Suppressor macrophage treated with lipopolysaccharide for 4 hours (primary cell): ENCODE results near the gene ADORA3.

ENCODE experiments used
- DNase-seq: peaks from one replicate; pipeline ENCODE4 v3.0.0-alpha.2; 2020

Gene ADORA3

GRCh38 chr1:111474521-111474920, 28.9 kb downstream of the ADORA3 start:
- DNase-seq: no peak

DNA sequence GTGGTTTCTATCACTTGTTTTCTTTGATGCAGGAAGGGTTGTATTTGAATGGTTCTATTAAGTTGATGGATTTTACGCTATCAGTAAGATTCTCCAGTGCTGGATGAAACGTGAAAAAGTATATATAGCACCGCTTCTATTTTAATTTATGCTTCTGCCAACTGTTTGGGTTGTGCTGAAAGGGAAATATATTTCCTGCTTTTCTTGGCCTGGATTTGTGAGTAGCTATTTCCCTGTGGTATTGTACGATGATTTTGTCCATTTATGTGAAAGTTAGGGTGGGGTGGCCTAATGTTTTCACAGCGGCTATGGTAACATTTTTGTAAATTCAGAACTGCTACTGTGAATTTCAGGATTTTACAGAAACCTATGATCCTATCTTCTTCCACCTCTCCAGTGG, 29.3 kb downstream of the ADORA3 start:
- DNase-seq: no peak

- no peak for DNase-seq
Observed at GRCh38 chr1:111471538-111471937, 31.9 kb downstream of the ADORA3 start.

DNA sequence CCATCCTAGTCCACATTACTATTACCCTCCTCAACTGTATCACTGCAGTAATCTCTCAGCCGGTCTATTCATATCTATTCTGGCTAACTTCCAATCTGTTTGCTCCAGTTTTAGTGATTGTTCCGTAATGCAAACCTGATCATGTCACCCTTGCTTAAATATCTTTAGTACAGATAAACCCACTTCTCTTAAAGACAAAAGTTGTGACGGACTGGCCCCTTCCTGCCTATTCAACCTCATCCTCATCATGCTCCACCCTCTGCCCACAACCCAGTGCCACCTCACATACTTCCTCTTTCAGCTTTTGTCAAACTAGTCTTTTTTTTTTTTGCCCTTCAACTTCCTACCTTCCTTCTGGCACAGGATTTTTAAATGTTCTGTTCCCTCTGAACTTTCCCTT, 32.4 kb downstream of the ADORA3 start:
- DNase-seq: peak; percentile 92

DNA sequence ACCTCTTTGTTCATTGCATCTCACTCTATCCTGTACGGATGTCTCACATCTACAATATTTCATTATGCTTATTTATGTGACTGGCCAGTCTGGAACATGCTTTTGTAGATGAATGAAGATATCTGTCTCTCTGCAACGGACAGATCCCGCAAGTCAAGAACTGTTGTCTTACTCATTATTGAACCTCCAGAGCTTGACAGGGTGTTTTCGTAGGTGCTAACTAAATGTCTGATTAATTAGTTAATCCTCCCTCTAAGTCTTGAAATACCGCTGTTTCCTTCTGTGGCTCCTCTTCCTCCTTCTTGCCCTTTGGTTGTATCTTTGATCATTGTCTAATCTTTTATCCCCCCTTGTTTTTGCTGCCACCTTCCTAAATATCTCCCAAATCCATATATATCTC, 32.8 kb downstream of the ADORA3 start:
- DNase-seq: no peak

- DNase-seq: no peak
Observed at GRCh38 chr1:111469539-111469938, 33.9 kb downstream of the ADORA3 start.

DNA sequence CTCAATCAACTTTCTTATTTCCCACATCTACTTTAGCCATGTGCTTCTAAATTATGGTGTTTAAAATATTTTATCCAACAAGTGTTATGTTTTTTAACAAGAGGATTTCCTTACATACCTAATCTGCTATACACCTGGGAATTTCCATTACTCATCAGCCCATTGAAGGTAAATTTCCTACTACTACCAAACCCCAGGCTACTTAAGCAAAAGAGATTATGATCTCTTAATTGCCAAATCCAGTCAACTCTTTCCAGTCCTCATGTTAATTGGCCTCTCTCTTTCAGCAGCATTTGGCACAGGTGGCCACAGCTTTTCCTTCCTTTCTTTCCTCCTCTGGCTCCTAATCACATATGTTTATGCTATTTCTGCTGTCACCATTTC, 34.7 kb downstream of the ADORA3 start:
- no peak for DNase-seq

DNA sequence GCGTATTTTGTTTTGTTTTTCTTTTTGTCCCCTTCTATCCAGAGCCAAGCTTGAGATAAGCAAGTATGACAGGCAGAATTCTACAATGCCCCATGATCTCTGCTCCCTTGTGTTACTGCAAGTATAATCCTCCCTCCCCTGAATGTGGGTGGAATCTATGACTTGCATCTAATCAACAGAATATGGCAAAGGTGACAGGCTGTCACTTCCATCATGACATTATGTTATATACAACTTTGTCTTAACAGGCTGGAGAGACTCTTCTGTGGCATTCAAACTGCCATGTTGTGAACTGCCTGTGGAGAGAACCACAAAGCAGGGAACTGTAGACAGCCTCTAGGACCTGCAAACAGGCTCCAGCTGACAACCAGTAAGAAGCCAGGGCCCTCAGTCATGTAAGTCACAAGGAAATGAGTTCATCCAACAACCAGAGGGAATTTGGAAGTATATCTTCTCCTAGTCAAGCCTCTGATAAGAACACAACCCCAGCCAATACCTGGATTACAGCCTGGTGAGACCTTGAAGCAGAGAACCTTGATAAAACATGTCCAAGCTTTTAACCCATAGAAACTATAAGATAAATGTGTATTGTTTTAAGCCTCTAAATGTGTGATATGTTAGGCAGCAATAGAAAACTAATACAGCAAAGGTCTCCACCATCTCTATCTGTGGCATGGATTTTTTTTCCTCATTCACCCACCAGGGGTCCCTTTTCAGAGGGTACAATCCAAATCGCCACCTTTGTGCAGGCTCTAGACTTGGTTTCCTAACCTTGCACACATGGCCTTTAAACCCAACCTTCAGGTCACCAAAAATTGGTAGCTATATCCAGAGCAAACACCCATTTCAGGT, 35.3 kb downstream of the ADORA3 start:
- DNase-seq: peak; percentile 35

- DNase-seq: no peak
Observed at GRCh38 chr1:111466480-111466879, 37.0 kb downstream of the ADORA3 start.

DNA sequence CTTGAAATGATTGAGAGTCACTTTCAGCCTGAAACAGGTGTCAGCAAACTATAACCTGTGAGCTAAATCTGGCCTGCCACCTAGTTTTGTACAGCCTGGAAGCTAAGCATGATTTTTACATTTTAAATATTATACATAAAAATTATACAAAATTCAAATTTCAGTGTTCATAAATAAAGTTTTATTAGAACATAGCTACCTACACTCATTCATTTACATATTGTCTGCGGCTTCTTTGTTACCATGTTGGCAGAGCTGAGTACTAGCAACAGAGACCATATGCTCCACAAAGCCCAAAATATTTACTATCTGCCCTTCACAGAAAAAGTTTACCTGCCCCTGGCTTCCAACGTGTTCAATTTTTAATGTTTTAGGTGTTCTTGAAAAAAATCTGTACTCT, 37.7 kb downstream of the ADORA3 start:
- DNase-seq: no peak

- no peak for DNase-seq
Observed at GRCh38 chr1:111463029-111463683, 40.3 kb downstream of the ADORA3 start.

- no peak for DNase-seq
Observed at GRCh38 chr1:111462370-111463028, 40.9 kb downstream of the ADORA3 start.

DNA sequence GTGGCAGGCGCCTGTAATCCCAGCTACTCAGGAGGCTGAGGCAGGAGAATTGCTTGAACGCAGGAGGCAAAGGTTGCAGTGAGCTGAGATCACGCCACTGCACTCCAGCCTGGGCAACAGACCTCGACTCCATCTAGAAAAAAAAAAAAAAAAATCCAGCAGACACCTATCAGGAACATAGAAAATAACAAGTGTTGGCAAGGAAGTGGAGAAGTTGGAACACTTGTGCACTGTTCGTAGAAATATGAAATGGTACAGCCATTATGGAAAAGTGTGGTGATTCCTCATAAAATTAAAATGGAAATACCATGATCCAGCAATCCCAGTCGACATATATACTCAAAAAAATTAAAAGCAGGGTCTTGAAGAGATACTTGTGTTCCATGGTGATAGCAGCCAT, 41.7 kb downstream of the ADORA3 start:
- DNase-seq: no peak

DNA sequence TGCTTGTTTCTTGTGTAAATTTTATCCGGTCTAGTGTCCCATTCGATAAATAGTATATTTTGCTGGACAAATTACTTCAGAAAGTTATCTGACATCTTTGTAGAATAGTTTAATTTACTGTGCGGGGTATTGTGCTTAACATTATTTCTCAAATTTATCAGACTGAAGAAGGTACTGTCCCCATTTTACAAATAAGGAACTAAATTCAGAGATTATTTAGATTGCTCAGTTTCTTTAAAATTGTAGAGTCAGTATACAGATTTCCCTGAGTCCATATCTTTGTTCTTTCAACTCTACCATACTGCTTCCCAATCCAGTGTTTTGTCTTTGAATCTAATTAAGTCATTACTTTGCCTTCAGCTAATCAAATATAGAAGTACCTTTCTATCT, 47.8 kb downstream of the ADORA3 start:
- DNase-seq: no peak

DNA sequence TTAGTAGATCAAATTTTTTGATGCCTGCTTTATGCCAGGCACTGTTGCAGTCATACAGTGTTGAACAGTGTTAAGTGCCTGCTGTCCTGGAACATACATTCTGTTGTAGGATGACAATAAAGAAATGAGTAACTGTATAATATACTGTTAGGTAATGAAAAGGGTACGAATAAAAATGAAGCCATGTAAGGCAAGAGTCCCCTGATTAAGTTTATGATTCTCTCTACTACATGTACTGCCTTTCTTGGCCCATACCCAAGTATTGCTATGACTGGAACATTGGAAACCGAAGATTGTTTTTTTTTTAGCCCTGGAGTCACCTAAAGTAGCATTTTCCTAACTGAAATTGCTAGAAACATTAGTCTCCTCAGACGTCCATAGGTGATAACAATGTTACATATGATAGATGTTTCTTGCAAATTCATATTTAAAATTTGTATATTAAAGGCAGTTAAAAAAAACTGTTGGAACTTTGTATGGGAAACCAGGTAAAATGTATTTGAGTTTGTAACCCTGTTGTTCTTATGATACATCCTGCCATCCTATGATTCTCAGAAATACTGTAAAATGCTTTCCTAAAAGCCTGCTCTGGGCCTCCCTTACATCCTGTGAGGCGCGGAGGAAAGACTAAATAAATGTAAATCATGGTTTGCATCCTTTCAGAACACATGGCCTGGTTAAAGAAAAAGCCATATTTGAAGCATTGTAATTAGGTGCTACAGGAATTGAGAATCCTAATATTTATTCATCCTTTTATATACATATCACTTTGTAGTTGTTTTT, 48.4 kb downstream of the ADORA3 start:
- DNase-seq: no peak

DNA sequence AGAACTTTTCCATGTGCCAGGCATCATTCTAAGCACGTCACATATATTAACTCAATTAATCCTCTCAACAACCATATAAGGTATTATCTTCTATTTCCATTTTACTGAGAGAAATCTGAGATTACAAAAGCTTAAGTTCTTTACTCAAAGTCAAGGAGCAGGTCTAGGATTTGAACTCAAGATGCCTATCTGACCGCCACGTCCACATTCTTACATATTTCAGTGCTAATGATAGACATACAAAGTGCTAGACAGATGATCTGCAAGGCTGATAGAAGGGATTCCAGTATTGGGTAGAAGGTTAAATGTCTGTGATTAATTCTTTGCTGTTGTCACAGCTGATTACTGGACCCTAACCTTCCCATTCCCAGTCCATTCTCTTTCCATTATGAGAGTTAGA, 49.7 kb downstream of the ADORA3 start:
- DNase-seq: no peak

DNA sequence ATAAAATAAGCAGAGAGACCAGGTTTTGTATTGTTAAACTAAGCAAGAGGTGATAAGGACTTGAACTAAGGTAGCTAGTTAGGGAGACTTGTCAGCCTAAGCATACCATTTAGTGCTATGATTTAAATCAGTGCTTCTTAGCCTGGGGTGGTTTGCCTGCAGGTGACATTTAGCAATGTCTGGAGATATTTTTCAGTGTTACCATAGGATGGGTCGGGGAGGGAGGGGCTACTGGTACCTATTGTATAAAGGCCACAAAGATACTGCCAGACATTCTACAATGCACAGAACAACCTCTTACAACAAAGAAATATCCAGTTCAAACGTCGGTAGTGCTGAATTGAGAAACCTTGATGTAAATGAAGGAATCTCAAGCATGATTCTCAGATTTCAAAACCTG, 50.9 kb downstream of the ADORA3 start:
- no peak for DNase-seq

GRCh38 chr1:111450185-111450584, 53.2 kb downstream of the ADORA3 start:
- no peak for DNase-seq

DNA sequence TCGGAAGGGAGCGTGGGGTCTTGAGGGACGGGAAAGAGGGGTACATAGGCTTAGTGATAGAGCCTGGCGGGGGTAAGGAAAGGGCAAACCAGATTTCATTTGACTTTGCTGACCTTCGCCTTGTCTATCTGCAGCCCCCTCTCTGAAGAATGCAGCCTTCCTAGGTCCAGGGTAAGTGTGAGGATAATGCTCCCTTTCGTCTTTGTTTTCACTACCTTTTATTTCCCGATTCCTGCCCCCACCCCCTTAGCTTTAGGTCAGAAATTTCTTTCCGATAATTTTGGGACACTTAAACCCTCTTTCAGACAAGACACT, 53.8 kb downstream of the ADORA3 start:
- no peak for DNase-seq
